DOHH2 (cell line): ENCODE results near the gene WDTC1.

ENCODE experiments used
- H3F3A ChIP-seq: fragments of 200-600 bp; sonication (generic), shearing (Covaris generic); 2 replicates; pipeline ENCODE4 v1.6.0; 2016; ENCODE audit warnings: antibody characterized with exemption, mild to moderate bottlenecking; ENCODE audit not compliant: control insufficient read depth, insufficient read depth
- H3K27ac ChIP-seq: fragments of 200-600 bp; sonication (generic); 2 replicates; pipeline ENCODE4 v1.5.1; 2014; ENCODE audit warnings: low read depth, mild to moderate bottlenecking, low read length, moderate library complexity
- H3K27me3 ChIP-seq: fragments of 200-600 bp; sonication (generic); 2 replicates; pipeline ENCODE4 v1.6.1; 2014; ENCODE audit warnings: mild to moderate bottlenecking, low read length, mixed read lengths; ENCODE audit not compliant: control insufficient read depth
- H3K36me3 ChIP-seq: fragments of 200-600 bp; sonication (generic); 2 replicates; pipeline ENCODE4 v1.6.1; 2014; ENCODE audit warnings: mild to moderate bottlenecking, low read length, moderate library complexity, mixed read lengths; ENCODE audit not compliant: control insufficient read depth
- H3K4me1 ChIP-seq: fragments of 200-600 bp; sonication (generic); 2 replicates; pipeline ENCODE4 v1.6.1; 2014; ENCODE audit warnings: mild to moderate bottlenecking, low read length, mixed read lengths; ENCODE audit not compliant: control insufficient read depth
- H3K4me2 ChIP-seq: fragments of 200-600 bp; sonication (generic); 2 replicates; pipeline ENCODE4 v1.6.0; 2014; ENCODE audit warnings: mild to moderate bottlenecking, low read length, moderate library complexity
- H3K4me3 ChIP-seq: fragments of 200-600 bp; sonication (generic); 2 replicates; pipeline ENCODE4 v1.5.1; 2014; ENCODE audit warnings: mild to moderate bottlenecking, low read length, mixed read lengths
- H3K79me2 ChIP-seq: fragments of 200-600 bp; sonication (generic); 2 replicates; pipeline ENCODE4 v1.6.1; 2014; ENCODE audit warnings: mild to moderate bottlenecking, low read length, mixed read lengths; ENCODE audit not compliant: control insufficient read depth
- H3K9me2 ChIP-seq: fragments of 200-600 bp; sonication (generic); replicated peaks from 2 replicates; pipeline ENCODE4 v1.6.1; 2014; ENCODE audit warnings: mild to moderate bottlenecking, low read length, mixed read lengths; ENCODE audit not compliant: control insufficient read depth
- H3K9me3 ChIP-seq: fragments of 200-600 bp; sonication (generic); 2 replicates; pipeline ENCODE4 v1.6.1; 2014; ENCODE audit warnings: antibody characterized with exemption, low read length, mixed read lengths; ENCODE audit not compliant: control insufficient read depth, insufficient read depth
- H4K20me1 ChIP-seq: fragments of 200-600 bp; sonication (generic); 2 replicates; pipeline ENCODE4 v1.6.0; 2014; ENCODE audit warnings: low read depth, mild to moderate bottlenecking, antibody characterized with exemption, low read length, moderate library complexity; ENCODE audit not compliant: control insufficient read depth, insufficient read depth
- EZH2phosphoT487 ChIP-seq: fragments of 200-600 bp; sonication (generic); IDR thresholded peaks from 2 replicates; pipeline ENCODE4 v1.6.1; 2017; ENCODE audit warnings: borderline replicate concordance, mild to moderate bottlenecking, antibody characterized with exemption, low read length, moderate library complexity, mixed read lengths
- TF ChIP-seq, protein P1 (sequence below): fragments of 200-600 bp; sonication (generic); IDR thresholded peaks from one replicate; pipeline ENCODE4 v1.5.1; 2014; ENCODE audit warnings: antibody characterized with exemption, mild to moderate bottlenecking, low read depth, low read length; ENCODE audit not compliant: poor library complexity, severe bottlenecking

WDTC1 gene

DNA sequence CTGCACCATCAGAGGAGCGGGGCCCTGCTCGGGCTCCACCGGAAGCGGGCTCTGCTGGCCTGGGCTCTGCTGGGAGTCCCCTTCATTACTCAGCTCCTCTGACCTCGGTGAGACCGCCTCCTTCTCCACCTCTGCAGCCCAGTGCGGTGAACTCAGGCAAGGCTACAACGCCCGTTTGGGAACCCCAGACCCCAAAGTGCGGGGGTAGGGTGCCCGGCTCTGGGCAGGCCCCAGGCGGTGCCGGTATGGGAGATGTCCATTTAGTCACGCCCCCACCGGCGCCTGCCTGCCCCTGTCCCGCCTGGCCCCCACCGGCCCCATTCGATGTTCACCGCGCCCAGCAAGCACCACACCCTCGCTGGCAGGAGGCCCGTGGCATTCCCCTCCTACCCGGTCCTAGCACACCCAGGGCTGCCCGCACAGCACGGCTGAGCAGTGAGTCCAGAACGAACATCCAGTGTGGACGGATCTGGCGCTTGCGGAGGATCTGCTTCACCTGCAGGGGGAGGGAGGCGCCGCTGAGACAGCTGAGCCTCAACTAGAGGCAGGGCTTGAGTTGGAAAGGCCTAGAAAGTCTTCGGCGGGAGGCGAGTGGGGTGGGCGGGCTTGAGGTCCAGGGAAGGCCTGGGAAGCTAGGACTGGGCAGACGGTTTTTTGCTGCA is 122.3 kb downstream of the WDTC1 start:
- Histone ChIP-seq H3K4me1 (peaks cover 25% of the 10 kb centered on the region), H3K27ac (no peak overlapping the region), H3K36me3 (no peaks in the 10 kb centered on the region), H3K27me3 (peaks cover 29% of the 10 kb centered on the region), H3F3A (no peaks in the 10 kb centered on the region), H3K79me2 (no peaks in the 10 kb centered on the region), H3K4me3 (peak overlapping the region; percentile 53), H3K9me2 (no peaks in the 10 kb centered on the region), H4K20me1 (no peaks in the 10 kb centered on the region), H3K9me3 (no peaks in the 10 kb centered on the region), H3K4me2 (peak overlapping the region; percentile 69; the same call in 1 of the 2 replicates)
- TF ChIP-seq, protein P1, sequence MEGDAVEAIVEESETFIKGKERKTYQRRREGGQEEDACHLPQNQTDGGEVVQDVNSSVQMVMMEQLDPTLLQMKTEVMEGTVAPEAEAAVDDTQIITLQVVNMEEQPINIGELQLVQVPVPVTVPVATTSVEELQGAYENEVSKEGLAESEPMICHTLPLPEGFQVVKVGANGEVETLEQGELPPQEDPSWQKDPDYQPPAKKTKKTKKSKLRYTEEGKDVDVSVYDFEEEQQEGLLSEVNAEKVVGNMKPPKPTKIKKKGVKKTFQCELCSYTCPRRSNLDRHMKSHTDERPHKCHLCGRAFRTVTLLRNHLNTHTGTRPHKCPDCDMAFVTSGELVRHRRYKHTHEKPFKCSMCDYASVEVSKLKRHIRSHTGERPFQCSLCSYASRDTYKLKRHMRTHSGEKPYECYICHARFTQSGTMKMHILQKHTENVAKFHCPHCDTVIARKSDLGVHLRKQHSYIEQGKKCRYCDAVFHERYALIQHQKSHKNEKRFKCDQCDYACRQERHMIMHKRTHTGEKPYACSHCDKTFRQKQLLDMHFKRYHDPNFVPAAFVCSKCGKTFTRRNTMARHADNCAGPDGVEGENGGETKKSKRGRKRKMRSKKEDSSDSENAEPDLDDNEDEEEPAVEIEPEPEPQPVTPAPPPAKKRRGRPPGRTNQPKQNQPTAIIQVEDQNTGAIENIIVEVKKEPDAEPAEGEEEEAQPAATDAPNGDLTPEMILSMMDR = no peak
- no peak for TF ChIP-seq EZH2phosphoT487

GRCh38 chr1:27357281-27358037 is 123.0 kb downstream of the WDTC1 start:
- peak overlapping the region; percentile 53 for H3K4me3 ChIP-seq
- peaks cover 29% of the 10 kb centered on the region for H3K27me3 ChIP-seq
- H3K27ac ChIP-seq = no peak overlapping the region
- no peaks in the 10 kb centered on the region for H4K20me1 ChIP-seq
- TF ChIP-seq, protein P1 = peak; percentile 90
- no peak for TF ChIP-seq EZH2phosphoT487
- no peaks in the 10 kb centered on the region for H3K36me3 ChIP-seq
- no peaks in the 10 kb centered on the region for H3K79me2 ChIP-seq
- H3K4me2 ChIP-seq = peak overlapping the region; percentile 69
- no peaks in the 10 kb centered on the region for H3K9me2 ChIP-seq
- H3K4me1 ChIP-seq = peaks cover 25% of the 10 kb centered on the region
- no peaks in the 10 kb centered on the region for H3K9me3 ChIP-seq
- no peaks in the 10 kb centered on the region for H3F3A ChIP-seq
